Activated T-helper 2 cell treated with anti-CD3 and anti-CD28 coated beads, Interferon-gamma antibody, Interleukin-2, Interleukin-4, amounts not matched to agents 10 μg/mL and 5 μg/mL and 100 μg/mL, durations not matched to agents 14 hours and 24 hours and 36 hours (primary cell): ENCODE data around the gene SHD. TPM values are rescaled to one million over a fixed set of nuclear protein-coding genes. Genes with fewer than 3 reads are reported as not detected.

ENCODE experiments used
- DNase-seq: peaks from one replicate; pipeline ENCODE4 v3.0.0; 2021; ENCODE audit warnings: low spot score
- H3K27ac Mint-ChIP-seq: one replicate; pipeline ENCODE4 v1.8.0; 2021; ENCODE audit warnings: mixed read lengths
- H3K27me3 Mint-ChIP-seq: one replicate; pipeline ENCODE4 v1.8.0; 2021; ENCODE audit warnings: low read depth, mixed read lengths
- H3K36me3 Mint-ChIP-seq: one replicate; pipeline ENCODE4 v1.8.0; 2021; ENCODE audit warnings: low read depth, mixed read lengths
- H3K4me1 Mint-ChIP-seq: one replicate; pipeline ENCODE4 v1.8.0; 2021; ENCODE audit warnings: low read depth, mixed read lengths
- H3K4me3 Mint-ChIP-seq: one replicate; pipeline ENCODE4 v1.8.0; 2021; ENCODE audit warnings: low read depth, mild to moderate bottlenecking, moderate library complexity, mixed read lengths
- H3K9me3 Mint-ChIP-seq: one replicate; pipeline ENCODE4 v1.8.0; 2021; ENCODE audit warnings: mixed read lengths
- intact Hi-C: fragments of 100-400 bp; cut with micrococcal nuclease; formaldehyde crosslinking; loops from one replicate; pipeline ENCODE4 v1.15.1; 2023
- total RNA-seq: library from RNA; stranded (reverse); gene quantifications from 2 replicates; pipeline ENCODE4 v1.2.3, GENCODE V29; 2022

SHD gene
- total RNA-seq, 1 donor from 2014 or later = 0.46 TPM

DNA sequence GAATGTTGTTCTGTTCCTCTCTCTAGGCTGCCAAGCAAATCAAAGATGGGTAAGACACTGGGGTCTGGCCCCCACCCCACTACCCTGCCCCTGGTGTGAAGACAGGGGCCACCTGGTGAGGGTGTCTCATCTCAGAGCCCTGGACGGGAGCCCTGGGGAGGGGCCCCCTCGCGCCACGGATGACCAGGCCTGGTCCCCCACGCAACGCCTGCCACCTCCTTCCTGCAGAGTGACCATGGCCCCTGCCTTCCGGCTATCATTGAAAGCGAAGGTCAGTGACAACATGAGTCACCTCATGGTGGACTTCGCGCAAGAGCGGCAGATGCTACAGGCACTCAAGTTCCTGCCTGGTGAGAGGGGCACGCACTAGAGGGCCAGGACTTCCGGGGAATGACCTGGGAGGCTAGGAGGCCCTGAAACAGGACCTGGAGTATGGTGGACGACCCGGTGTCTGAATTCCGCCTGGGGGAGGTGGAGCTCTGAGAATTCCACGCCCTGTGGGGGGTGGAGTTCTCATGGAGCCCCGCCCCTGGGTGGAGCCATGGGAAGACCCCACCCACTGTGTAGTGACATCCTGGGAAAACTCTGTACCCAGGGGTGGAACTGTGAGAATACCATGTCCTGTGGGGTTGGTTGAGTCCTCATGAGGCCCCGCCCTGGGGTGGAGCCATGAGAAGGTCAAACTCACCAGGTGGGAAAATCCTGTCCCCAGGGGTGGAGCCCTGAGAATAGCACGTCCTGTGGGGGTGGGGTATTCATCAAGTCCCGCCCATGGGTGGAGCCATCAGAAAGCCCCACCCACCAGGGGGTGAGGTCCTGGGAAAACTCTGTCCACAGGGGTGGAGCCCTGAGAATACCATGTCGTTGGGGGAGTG is 31.4 kb downstream of the SHD start:
- no peaks in the 10 kb centered on the region for H3K27me3 Mint-ChIP-seq
- intact Hi-C loops = no loop called here
- peaks cover 2% of the 10 kb centered on the region for H3K4me1 Mint-ChIP-seq
- no peak for DNase-seq
- H3K9me3 Mint-ChIP-seq = no peaks in the 10 kb centered on the region
- peaks cover 13% of the 10 kb centered on the region for H3K36me3 Mint-ChIP-seq
- H3K4me3 Mint-ChIP-seq = no peak overlapping the region
- no peak overlapping the region for H3K27ac Mint-ChIP-seq

DNA sequence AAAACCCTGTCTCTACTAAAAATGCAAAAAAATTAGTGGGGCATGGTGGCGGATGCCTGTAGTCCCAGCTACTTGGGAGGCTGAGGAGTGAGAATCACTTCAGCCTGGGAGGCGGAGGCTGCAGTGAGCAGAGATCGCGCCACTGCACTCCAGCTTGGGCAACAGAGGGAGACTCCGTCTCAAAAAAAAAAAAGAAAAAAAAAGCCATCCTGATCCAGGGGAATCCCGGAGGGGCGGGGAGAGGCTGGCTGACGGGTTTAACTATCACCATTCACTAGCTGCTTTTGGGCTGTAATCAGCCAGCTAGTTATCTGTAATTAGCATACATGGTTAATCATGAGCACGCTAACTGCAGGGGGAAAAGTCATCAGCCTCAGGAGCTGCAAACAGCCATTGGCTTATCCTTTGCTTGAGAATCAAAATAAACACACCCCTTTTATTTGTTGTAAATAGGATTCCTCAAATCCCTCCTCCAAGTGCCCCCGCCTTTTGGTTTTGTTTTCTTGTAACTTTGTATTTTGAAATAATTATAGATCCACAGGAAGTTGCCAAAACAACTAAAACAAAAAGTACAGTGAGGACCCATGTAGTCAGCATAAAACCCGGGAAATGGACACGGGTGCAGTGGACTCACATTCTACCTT is 34.9 kb downstream of the SHD start:
- no peaks in the 10 kb centered on the region for H3K27me3 Mint-ChIP-seq
- H3K27ac Mint-ChIP-seq = no peak overlapping the region
- peaks cover 8% of the 10 kb centered on the region for H3K9me3 Mint-ChIP-seq
- H3K4me1 Mint-ChIP-seq = no peaks in the 10 kb centered on the region
- no peak overlapping the region for H3K4me3 Mint-ChIP-seq
- intact Hi-C loops = no loop called here
- H3K36me3 Mint-ChIP-seq = peaks cover 28% of the 10 kb centered on the region
- DNase-seq = no peak

DNA sequence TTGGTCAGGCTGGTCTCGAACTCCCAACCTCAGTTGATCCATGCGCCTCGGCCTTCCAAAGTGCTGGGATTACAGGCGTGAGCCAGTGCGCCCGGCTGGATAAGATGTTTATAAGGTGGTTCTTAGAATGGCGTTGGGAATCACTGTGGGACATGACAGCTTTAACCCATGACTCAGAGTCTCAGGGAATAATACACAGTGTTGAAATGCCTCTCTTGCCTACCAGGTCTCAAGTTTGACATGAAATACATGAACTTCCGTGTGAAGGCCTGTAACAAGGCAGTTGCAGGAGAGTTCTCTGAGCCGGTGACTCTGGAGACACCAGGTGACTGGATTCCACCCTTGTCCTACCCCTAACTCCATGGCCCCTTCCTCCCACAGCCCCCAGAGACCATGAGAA is 37.9 kb downstream of the SHD start:
- no peak for DNase-seq
- Mint-ChIP-seq H3K4me3 (no peak overlapping the region), H3K27me3 (no peaks in the 10 kb centered on the region), H3K4me1 (no peaks in the 10 kb centered on the region), H3K27ac (no peak overlapping the region), H3K9me3 (peaks cover 36% of the 10 kb centered on the region), H3K36me3 (peaks cover 34% of the 10 kb centered on the region)
- intact Hi-C loops = no loop called here

DNA sequence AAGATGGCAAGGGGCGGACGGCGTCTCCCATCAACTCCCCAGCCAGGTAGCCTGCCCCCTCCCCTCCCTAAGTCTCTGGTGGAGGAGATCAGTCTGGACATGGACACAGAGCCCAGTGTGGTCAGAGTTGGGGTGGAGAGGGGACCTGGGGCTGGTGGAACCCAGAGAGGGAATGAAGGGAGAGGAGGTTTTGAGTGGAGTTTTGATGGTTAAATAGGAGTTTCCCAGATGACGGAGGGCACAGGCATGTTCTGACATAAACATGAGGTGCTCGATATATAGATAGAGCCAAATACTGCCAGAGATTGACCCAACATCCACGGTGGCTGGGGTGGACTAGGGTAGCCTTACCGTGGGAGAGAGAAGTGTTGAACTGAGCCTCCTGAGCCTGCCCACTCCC is 39.4 kb downstream of the SHD start:
- no peak overlapping the region for H3K27ac Mint-ChIP-seq

DNA sequence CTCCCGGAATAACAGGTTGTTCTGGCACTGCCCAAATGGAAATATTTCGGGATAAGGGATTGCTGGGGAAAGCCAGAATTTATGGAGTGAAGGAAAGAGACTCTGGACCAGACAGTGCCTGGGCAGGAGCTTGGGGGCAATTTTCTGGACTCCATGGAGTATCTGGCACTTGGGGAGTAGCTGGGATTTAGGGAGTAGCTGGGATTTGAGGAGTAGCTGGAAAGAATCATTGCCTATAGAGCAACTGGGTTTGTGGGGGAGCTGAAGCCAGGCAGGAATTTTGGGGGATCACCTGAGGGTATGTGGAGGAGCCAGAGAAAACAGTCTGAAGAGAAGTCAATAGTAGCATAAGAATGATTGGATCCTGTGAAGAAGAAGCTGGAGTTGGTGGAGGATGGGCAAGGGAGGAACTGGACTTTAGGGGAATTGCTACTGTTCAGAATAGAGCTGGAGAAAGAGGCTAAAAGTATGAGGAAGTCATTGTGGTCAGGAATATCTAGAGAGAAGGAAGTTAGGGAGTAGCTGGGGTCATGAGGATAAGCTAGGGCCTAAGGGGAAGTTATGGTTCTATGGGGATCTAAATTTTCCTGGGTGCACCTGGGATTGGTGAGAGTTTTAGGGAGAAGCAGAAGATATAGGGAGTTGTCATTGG is 40.1 kb downstream of the SHD start:
- Mint-ChIP-seq H3K27me3 (no peaks in the 10 kb centered on the region), H3K9me3 (peaks cover 36% of the 10 kb centered on the region), H3K4me3 (no peak overlapping the region), H3K4me1 (no peaks in the 10 kb centered on the region), H3K27ac (no peak overlapping the region), H3K36me3 (peaks cover 34% of the 10 kb centered on the region)
- intact Hi-C loops = no loop called here
- DNase-seq = no peak

More for the DNA sequence above, 39.4 kb downstream of the SHD start:
- Mint-ChIP-seq H3K9me3 (peaks cover 36% of the 10 kb centered on the region), H3K4me3 (no peak overlapping the region), H3K27me3 (no peaks in the 10 kb centered on the region), H3K4me1 (no peaks in the 10 kb centered on the region), H3K36me3 (peaks cover 34% of the 10 kb centered on the region)
- intact Hi-C loops = no loop called here
- no peak for DNase-seq

DNA sequence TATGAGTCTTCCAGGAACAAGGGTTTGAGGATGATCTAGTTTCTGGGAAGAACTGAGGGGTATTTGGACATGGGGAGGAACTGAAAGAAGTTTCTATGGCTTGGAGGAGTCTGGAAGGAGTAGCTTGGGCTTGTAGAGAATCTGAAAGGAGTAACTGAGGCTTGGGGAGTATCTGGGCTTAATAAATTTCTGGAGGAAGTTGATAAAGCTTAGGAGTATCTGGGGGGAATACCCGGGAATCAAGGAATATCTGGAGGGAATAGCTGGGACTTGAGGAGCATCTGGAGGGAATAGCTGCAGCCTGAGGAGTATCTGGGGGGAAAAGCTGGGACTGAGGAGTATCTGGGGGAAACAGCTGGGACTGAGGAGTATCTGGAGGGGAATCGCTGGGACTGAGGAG is 41.4 kb downstream of the SHD start:
- no peaks in the 10 kb centered on the region for H3K27me3 Mint-ChIP-seq
- intact Hi-C loops = loop anchor here (10.0 kb wide), 1 partner anchor 154 kb away; the partner anchor contains the start of gene HDGFL2
- peaks cover 34% of the 10 kb centered on the region for H3K36me3 Mint-ChIP-seq
- H3K4me1 Mint-ChIP-seq = no peaks in the 10 kb centered on the region
- DNase-seq = no peak
- H3K27ac Mint-ChIP-seq = no peak overlapping the region
- H3K9me3 Mint-ChIP-seq = peaks cover 36% of the 10 kb centered on the region
- no peak overlapping the region for H3K4me3 Mint-ChIP-seq

DNA sequence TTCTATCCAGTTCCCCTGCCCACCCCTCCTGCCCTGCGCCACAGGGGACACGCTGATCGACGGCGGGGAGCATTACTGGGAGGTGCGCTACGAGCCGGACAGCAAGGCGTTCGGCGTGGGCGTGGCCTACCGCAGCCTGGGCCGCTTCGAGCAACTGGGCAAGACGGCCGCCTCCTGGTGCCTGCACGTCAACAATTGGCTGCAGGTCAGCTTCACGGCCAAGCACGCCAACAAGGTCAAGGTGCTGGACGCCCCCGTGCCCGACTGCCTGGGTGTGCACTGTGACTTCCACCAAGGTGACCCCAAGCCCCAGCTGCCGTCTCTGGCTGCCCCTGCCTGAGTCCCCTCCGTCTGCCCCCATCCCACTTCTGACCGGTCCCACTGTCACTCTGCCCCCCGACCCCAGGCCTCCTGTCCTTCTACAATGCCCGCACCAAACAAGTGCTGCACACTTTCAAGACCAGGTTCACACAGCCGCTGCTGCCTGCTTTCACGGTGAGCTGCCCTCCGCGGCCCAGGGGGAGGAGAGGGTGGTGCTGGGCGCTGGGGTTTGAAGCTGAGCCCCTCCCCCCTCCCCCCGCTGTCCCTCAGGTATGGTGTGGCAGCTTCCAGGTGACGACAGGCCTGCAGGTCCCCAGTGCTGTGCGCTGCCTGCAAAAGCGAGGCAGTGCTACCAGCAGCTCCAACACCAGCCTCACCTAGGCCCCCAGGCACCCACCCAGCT is 44.0 kb downstream of the SHD start:
- Mint-ChIP-seq H3K36me3 (peaks cover 23% of the 10 kb centered on the region), H3K4me3 (no peak overlapping the region), H3K4me1 (peaks cover 14% of the 10 kb centered on the region), H3K27ac (no peak overlapping the region), H3K9me3 (peaks cover 36% of the 10 kb centered on the region), H3K27me3 (peaks cover 3% of the 10 kb centered on the region)
- intact Hi-C loops = loop anchor here (10.0 kb wide), 1 partner anchor 152 kb away; the partner anchor contains the start of gene HDGFL2
- no peak for DNase-seq

DNA sequence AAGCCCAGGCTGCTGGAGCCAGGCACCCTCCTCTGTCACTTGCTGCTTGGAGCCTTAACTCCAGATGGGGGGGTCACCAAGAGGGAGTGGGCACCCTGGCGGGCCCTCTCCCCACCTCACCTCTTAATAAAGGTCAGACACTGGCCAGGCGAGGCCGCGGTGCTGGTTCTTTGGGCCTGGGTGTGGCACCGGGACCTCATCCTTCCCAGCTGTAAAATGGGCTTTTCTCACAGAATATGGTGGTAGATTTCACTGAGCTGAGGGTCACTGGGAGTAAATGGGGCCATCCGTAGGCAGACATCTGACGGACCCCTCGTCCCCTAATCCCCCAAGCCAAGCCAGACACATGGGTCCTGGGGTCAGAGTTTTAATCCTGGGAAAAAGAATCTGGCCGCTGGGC is 44.6 kb downstream of the SHD start:
- H3K36me3 Mint-ChIP-seq = peaks cover 17% of the 10 kb centered on the region
- no peak overlapping the region for H3K4me3 Mint-ChIP-seq
- H3K4me1 Mint-ChIP-seq = peaks cover 14% of the 10 kb centered on the region
- intact Hi-C loops = loop anchor here (10.0 kb wide), 1 partner anchor 151 kb away; the partner anchor contains the start of gene HDGFL2
- no peak overlapping the region for H3K27ac Mint-ChIP-seq
- H3K9me3 Mint-ChIP-seq = peaks cover 30% of the 10 kb centered on the region
- H3K27me3 Mint-ChIP-seq = peaks cover 3% of the 10 kb centered on the region
- DNase-seq = no peak

DNA sequence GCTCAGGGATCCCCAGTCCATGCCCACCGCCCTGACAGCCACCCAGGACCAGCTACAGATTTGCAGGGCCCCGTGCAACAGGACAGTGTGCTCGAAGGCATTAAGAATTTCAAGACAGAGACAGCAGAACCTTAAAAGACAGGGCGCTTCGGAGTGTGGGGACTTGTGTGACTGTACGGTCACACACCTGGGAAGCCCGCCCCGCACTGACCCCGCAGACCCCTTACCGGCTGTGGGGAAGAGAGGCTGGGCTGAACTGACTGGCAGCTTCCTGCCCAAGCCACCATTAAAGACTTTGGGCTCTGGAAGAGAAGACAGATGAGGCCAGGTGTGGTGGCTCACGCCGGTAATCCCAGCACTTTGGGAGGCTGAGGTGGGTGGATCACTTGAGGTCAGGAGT is 45.2 kb downstream of the SHD start:
- H3K36me3 Mint-ChIP-seq = peaks cover 12% of the 10 kb centered on the region
- intact Hi-C loops = loop anchor here (10.0 kb wide), 1 partner anchor 151 kb away; the partner anchor contains the start of gene HDGFL2
- no peak for DNase-seq
- H3K4me1 Mint-ChIP-seq = peaks cover 14% of the 10 kb centered on the region
- peaks cover 3% of the 10 kb centered on the region for H3K27me3 Mint-ChIP-seq
- H3K4me3 Mint-ChIP-seq = no peak overlapping the region
- peaks cover 25% of the 10 kb centered on the region for H3K9me3 Mint-ChIP-seq
- H3K27ac Mint-ChIP-seq = no peak overlapping the region

DNA sequence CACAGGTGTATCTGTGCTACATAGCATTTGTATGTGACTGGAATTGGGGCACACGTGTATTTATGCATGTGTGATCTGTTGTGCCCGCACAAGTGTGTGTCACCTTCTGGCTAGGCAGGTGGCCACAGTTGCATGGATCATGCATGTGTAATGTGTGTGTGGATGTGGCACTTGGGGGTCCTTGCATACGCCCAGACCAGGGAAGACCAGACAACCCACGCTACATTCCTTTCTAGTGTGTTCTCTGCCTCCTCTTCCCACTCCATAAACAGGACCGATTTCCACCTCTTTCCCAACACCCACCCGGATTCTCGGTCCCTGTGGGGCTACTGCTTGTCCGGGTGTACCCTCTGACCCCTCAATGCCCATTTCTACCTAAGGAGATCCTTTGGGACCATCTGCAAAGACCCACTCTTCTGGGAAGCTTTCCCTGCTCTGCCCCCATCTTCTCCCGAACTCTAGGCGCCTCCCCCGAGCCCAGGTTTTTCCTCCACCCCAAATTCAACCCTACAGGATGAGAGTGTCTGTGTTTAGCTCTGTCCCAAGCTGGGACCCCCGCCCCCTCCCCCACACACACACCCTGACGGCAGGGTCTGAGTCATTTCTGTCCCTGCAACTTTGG is 47.3 kb downstream of the SHD start:
- intact Hi-C loops = loop anchor here (10.0 kb wide), 1 partner anchor 148 kb away; the partner anchor contains the start of gene HDGFL2
- Mint-ChIP-seq H3K27me3 (peaks cover 3% of the 10 kb centered on the region), H3K4me3 (peak overlapping the region; percentile 38), H3K4me1 (peaks cover 17% of the 10 kb centered on the region), H3K36me3 (peaks cover 3% of the 10 kb centered on the region), H3K27ac (no peak overlapping the region), H3K9me3 (peaks cover 6% of the 10 kb centered on the region)
- DNase-seq = no peak

DNA sequence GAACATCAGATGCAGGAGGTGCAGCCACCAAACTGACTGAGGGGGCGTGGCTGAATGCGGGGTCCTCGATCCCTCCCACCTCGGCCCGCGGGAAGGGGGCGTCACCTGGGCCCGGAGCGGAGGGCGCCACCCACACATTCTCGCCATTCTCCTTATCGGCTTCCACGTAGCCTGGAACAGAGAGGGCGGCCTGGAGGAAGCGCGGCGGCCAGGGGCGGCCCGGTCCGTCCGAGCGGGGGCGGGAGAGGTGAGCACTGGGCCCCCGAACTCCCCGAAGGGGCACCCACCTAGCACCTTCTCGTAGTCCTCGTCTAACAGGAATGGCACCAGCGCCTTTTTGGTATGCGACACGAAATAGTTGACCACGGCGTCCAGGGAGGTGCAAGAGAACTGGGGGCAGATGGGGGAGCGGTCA is 47.8 kb downstream of the SHD start:
- Mint-ChIP-seq H3K27ac (no peak overlapping the region), H3K4me1 (peaks cover 17% of the 10 kb centered on the region), H3K4me3 (peak overlapping the region; percentile 83), H3K9me3 (peaks cover under 1% of the 10 kb centered on the region), H3K36me3 (peaks cover 3% of the 10 kb centered on the region), H3K27me3 (peaks cover 3% of the 10 kb centered on the region)
- intact Hi-C loops = loop anchor here (10.0 kb wide), 1 partner anchor 148 kb away; the partner anchor contains the start of gene HDGFL2
- DNase-seq = no peak
